K562 (cell line): ENCODE data around the gene ZSWIM7. TPM values are rescaled to one million over a fixed set of nuclear protein-coding genes. Genes with fewer than 3 reads are reported as not detected.

Source experiments
- CBX5 ChIP-seq: IDR thresholded peaks from 2 replicates; pipeline ENCODE4 v1.6.1; 2014; ENCODE audit warnings: low read depth, borderline replicate concordance
- EP400 ChIP-seq: fragments of 450-650 bp; IDR thresholded peaks from 2 replicates; pipeline ENCODE4 v1.6.1; 2017; ENCODE audit warnings: antibody characterized with exemption, mild to moderate bottlenecking, moderate library complexity
- HMGN3 ChIP-seq: IDR thresholded peaks from 2 replicates; pipeline ENCODE4 v1.6.1; 2011; ENCODE audit warnings: borderline replicate concordance, low read depth, mild to moderate bottlenecking, mixed read lengths, low read length; ENCODE audit not compliant: insufficient read length; ENCODE audit errors: extremely low read depth
- NR2C2 ChIP-seq, 2 experiments: fragments of 200-800 bp in 1 of 2; sonication (Bioruptor generic) in 1 of 2; sonication (generic) in 1 of 2; formaldehyde crosslinking in 1 of 2; IDR thresholded peaks; 2 replicates each; pipeline versions ENCODE4 v1.6.1 to v1.8.0; 2016 to 2022; ENCODE audit warnings: mild to moderate bottlenecking in 1 of 2, missing compliant biosample characterization in 1 of 2, missing genetic modification characterization in 1 of 2, missing genetic modification reagents in 1 of 2
- POLR2AphosphoS5 ChIP-seq: IDR thresholded peaks from 2 replicates; pipeline ENCODE4 v1.6.1; 2011; ENCODE audit warnings: mild to moderate bottlenecking, low read depth, low read length, moderate library complexity; ENCODE audit not compliant: control insufficient read depth, insufficient read depth
- SLC30A9 ChIP-seq: fragments of 250-450 bp; sonication (Bioruptor Pico); IDR thresholded peaks from 2 replicates; pipeline ENCODE4 v1.8.0; 2022; ENCODE audit warnings: mild to moderate bottlenecking, moderate library complexity
- STAG1 ChIP-seq: sonication (generic); formaldehyde crosslinking; IDR thresholded peaks from 2 replicates; pipeline ENCODE4 v1.5.0; 2020; ENCODE audit warnings: missing genetic modification reagents, borderline replicate concordance
- polyA plus RNA-seq, 8 experiments: library from polyadenylated mRNA; depleted of rRNA in 4 of 8; stranded (reverse) in 5 of 8; unstranded in 3 of 8; fragments of >200 nt; fragmentation: Nextera tagmentation in 2 of 8; fragmentation: Illumina TruSeq in 1 of 8; extraction: Ambion mirVana in 2 of 8; extraction: Trizol in 1 of 8; gene quantifications; 2 replicates each; pipeline versions ENCODE4 v1.2.1 to v1.2.3, GENCODE V29; 2011 to 2014; ENCODE audit warnings: inconsistent platforms in 1 of 8, missing spikeins in 1 of 8
- total RNA-seq, 7 experiments: library from RNA; depleted of rRNA in 6 of 7; stranded (reverse); fragments of >200 nt in 6 of 7; fragmentation: Illumina TruSeq in 2 of 7; extraction: Trizol in 2 of 7; gene quantifications; 2 replicates each; pipeline versions ENCODE4 v1.2.1 to v1.2.3, GENCODE V29; 2011 to 2021; ENCODE audit warnings: low replicate concordance in 1 of 7
- TF ChIP-seq, protein P1 (sequence below), 2 experiments: fragments of 450-650 bp in 1 of 2; sonication (generic) in 1 of 2; formaldehyde crosslinking in 1 of 2; IDR thresholded peaks in 1 of 2; conservative IDR thresholded peaks in 1 of 2; 2 replicates each; pipeline versions ENCODE4 v1.6.1 to v1.8.1; 2016 to 2023; ENCODE audit warnings: mild to moderate bottlenecking in 2 of 2, moderate library complexity in 2 of 2, inconsistent platforms in 1 of 2, missing genetic modification reagents in 1 of 2
- TF ChIP-seq, protein P2 (sequence below), 2 experiments: fragments of 450-650 bp in 1 of 2; sonication (generic) in 1 of 2; formaldehyde crosslinking; conservative IDR thresholded peaks; 2 replicates each; pipeline versions ENCODE4 v1.4.0 to v1.8.1; 2020 to 2022; ENCODE audit warnings: mild to moderate bottlenecking in 1 of 2, missing genetic modification reagents in 1 of 2
- TF ChIP-seq, protein P3 (sequence below): sonication (generic); formaldehyde crosslinking; IDR thresholded peaks from 2 replicates; pipeline ENCODE4 v1.9.0; 2022; ENCODE audit warnings: mild to moderate bottlenecking, missing genetic modification reagents
- TF ChIP-seq, protein P4 (sequence below): fragments of 250-450 bp; sonication (Bioruptor Pico); IDR thresholded peaks from 2 replicates; pipeline ENCODE4 v1.5.0; 2021; ENCODE audit warnings: mild to moderate bottlenecking, borderline replicate concordance
- TF ChIP-seq, protein P5 (sequence below), 2 experiments: IDR thresholded peaks; 2 replicates each; pipeline ENCODE4 v1.6.1; 2011; ENCODE audit warnings: borderline replicate concordance in 1 of 2, control low read depth in 1 of 2, low read depth in 1 of 2, low read length in 1 of 2, mild to moderate bottlenecking in 1 of 2, mixed read lengths in 1 of 2, moderate library complexity in 1 of 2; ENCODE audit not compliant: insufficient read depth in 1 of 2, insufficient read length in 1 of 2, poor library complexity in 1 of 2, severe bottlenecking in 1 of 2; ENCODE audit errors: extremely low read depth in 1 of 2
- TF ChIP-seq, protein P6 (sequence below): fragments of 450-650 bp; IDR thresholded peaks from 2 replicates; pipeline ENCODE4 v1.6.1; 2014; ENCODE audit warnings: low read depth, mild to moderate bottlenecking, moderate library complexity, borderline replicate concordance

Gene ZSWIM7
- total and polyA plus RNA-seq, 9 of the 15 experiments (the other 6 are each of a cell fraction or from before 2014, with no cell fraction given), result 5.9 to 18.7 (median 9.5) TPM

DNA sequence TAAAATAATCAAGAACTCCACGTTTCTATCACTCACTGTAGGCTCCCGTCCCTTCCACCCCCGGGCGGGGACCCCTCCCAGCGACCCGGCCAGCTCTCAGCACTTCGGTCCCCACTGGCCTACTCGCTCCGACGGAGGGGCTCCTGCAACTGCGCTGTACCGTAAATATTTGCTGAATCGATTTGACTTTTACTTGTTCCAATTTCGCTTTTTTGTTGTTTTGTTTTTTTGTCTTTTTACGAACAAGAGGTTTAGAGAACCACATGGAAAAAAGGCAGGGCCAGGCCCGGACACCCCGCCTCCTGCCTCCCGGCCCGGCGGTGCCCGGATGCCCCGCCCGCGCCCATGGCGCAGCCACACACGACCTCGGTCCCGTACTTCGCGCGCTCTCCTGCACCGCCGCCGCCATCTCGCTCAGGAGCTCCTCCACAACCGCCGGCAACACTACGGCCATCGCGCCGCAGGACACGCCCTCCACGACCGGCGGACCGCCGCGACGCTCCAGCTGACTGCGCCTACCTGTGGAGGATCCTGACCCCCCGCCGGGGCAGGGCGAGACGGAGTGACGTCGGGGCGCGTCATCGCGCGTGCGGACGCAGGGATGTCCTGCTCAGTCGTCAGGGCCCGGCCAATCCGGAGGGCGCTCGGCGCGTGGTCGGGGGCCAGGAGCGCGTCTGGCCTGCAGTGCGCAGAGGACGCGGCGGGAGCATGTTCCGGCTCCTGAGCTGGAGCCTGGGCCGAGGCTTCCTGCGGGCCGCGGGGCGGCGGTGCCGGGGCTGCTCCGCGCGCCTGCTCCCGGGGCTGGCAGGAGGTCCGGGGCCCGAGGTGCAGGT is at the start of gene ZSWIM7, which contains the start of gene TTC19 (continued):
- TF ChIP-seq, protein P1, sequence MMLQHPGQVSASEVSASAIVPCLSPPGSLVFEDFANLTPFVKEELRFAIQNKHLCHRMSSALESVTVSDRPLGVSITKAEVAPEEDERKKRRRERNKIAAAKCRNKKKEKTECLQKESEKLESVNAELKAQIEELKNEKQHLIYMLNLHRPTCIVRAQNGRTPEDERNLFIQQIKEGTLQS (IDR thresholded peaks at IDR 0.05), result peak; percentile 26; the same call in 1 of the 2 replicates
- TF ChIP-seq, protein P1 (CRISPR knock-in tag; conservative IDR thresholded peaks at IDR 0.05), result no peak
- TF ChIP-seq HMGN3 (peak; percentile 69), POLR2AphosphoS5 (peak; percentile 66), NR2C2 (CRISPR knock-in tag; IDR thresholded peaks at IDR 0.05) (peak; percentile 52), NR2C2 (tag; IDR thresholded peaks at IDR 0.05) (peak; percentile 86), SLC30A9 (no peak), EP400 (peak; percentile 87), CBX5 (no peak), STAG1 (CRISPR knock-in tag) (no peak)
- TF ChIP-seq, protein P2, sequence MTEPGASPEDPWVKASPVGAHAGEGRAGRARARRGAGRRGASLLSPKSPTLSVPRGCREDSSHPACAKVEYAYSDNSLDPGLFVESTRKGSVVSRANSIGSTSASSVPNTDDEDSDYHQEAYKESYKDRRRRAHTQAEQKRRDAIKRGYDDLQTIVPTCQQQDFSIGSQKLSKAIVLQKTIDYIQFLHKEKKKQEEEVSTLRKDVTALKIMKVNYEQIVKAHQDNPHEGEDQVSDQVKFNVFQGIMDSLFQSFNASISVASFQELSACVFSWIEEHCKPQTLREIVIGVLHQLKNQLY (CRISPR knock-in tag; conservative IDR thresholded peaks at IDR 0.05), result no peak
- TF ChIP-seq, protein P3, sequence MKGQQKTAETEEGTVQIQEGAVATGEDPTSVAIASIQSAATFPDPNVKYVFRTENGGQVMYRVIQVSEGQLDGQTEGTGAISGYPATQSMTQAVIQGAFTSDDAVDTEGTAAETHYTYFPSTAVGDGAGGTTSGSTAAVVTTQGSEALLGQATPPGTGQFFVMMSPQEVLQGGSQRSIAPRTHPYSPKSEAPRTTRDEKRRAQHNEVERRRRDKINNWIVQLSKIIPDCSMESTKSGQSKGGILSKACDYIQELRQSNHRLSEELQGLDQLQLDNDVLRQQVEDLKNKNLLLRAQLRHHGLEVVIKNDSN (CRISPR knock-in tag), result peak; percentile 66; the same call in 1 of the 2 replicates
- TF ChIP-seq, protein P4, sequence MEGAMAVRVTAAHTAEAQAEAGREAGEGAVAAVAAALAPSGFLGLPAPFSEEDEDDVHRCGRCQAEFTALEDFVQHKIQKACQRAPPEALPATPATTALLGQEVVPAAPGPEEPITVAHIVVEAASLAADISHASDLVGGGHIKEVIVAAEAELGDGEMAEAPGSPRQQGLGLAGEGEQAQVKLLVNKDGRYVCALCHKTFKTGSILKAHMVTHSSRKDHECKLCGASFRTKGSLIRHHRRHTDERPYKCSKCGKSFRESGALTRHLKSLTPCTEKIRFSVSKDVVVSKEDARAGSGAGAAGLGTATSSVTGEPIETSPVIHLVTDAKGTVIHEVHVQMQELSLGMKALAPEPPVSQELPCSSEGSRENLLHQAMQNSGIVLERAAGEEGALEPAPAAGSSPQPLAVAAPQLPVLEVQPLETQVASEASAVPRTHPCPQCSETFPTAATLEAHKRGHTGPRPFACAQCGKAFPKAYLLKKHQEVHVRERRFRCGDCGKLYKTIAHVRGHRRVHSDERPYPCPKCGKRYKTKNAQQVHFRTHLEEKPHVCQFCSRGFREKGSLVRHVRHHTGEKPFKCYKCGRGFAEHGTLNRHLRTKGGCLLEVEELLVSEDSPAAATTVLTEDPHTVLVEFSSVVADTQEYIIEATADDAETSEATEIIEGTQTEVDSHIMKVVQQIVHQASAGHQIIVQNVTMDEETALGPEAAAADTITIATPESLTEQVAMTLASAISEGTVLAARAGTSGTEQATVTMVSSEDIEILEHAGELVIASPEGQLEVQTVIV (CRISPR knock-in tag), result no peak
- TF ChIP-seq, protein P5, sequence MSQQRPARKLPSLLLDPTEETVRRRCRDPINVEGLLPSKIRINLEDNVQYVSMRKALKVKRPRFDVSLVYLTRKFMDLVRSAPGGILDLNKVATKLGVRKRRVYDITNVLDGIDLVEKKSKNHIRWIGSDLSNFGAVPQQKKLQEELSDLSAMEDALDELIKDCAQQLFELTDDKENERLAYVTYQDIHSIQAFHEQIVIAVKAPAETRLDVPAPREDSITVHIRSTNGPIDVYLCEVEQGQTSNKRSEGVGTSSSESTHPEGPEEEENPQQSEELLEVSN (IDR thresholded peaks at IDR 0.05; ENCODE audit: borderline replicate concordance in 1 of 2, extremely low read depth in 1 of 2, insufficient read depth in 1 of 2, insufficient read length in 1 of 2, low read depth in 1 of 2, low read length in 1 of 2, poor library complexity in 1 of 2, severe bottlenecking in 1 of 2), result peak; percentile 76 to 86
- TF ChIP-seq, protein P6, sequence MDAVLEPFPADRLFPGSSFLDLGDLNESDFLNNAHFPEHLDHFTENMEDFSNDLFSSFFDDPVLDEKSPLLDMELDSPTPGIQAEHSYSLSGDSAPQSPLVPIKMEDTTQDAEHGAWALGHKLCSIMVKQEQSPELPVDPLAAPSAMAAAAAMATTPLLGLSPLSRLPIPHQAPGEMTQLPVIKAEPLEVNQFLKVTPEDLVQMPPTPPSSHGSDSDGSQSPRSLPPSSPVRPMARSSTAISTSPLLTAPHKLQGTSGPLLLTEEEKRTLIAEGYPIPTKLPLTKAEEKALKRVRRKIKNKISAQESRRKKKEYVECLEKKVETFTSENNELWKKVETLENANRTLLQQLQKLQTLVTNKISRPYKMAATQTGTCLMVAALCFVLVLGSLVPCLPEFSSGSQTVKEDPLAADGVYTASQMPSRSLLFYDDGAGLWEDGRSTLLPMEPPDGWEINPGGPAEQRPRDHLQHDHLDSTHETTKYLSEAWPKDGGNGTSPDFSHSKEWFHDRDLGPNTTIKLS, result 0 out of 2 replicates have a peak, but pooled peaks have one; percentile 30
